GM03348 (cell line): ENCODE data around the gene ACVR2A.
A peak's percentile ranks its signal among the peaks of the same experiment; 100 is the strongest.

Source experiments
- DNase-seq: peaks from one replicate; pipeline ENCODE4 v3.0.0; 2012; ENCODE audit warnings: low spot score

ACVR2A gene

GRCh38 chr2:147844697-147845410 is at the start of gene ACVR2A:
Gene ACVR2A (plus strand): TSS chr2:147845029. CDS start chr2:147845153, 124 bp downstream.
- DNase-seq: peak; percentile 33

GRCh38 chr2:147800316-147800715 is 44.5 kb upstream of the ACVR2A start:
- no peak for DNase-seq

GRCh38 chr2:147806846-147807245 is 38.0 kb upstream of the ACVR2A start:
- DNase-seq: peak; percentile 8

- DNase-seq: no peak
These were observed 36.3 kb upstream of the ACVR2A start for GRCh38 chr2:147808520-147808919.

GRCh38 chr2:147810883-147811765 is 33.7 kb upstream of the ACVR2A start:
- DNase-seq: no peak

- DNase-seq: peak; percentile 6
These were observed 26.1 kb upstream of the ACVR2A start for GRCh38 chr2:147818741-147819140.

- DNase-seq: no peak
These were observed 20.2 kb upstream of the ACVR2A start for GRCh38 chr2:147824620-147825019.

- DNase-seq: no peak
These were observed 18.3 kb upstream of the ACVR2A start for GRCh38 chr2:147826278-147827087.

GRCh38 chr2:147827088-147827375 is 17.8 kb upstream of the ACVR2A start:
- no peak for DNase-seq

- peak; percentile 32 for DNase-seq
These were observed 15.7 kb upstream of the ACVR2A start for GRCh38 chr2:147829106-147829505.

- DNase-seq: no peak
These were observed 8.7 kb upstream of the ACVR2A start for GRCh38 chr2:147836099-147836498.

GRCh38 chr2:147843391-147843863 is 1.4 kb upstream of the ACVR2A start:
- DNase-seq: no peak

GRCh38 chr2:147843864-147844696 is 749 bp upstream of the ACVR2A start:
- peak; percentile 97 for DNase-seq

GRCh38 chr2:147845411-147845971 is 662 bp downstream of the ACVR2A start:
- DNase-seq: peak; percentile 19

GRCh38 chr2:147846412-147847081 is 1.7 kb downstream of the ACVR2A start:
- DNase-seq: peak; percentile 13

GRCh38 chr2:147847746-147848391 is 3.0 kb downstream of the ACVR2A start:
- DNase-seq: peak; percentile 4

- no peak for DNase-seq
These were observed 6.0 kb downstream of the ACVR2A start for GRCh38 chr2:147850838-147851237.

GRCh38 chr2:147851244-147851930 is 6.6 kb downstream of the ACVR2A start:
- DNase-seq: no peak

- DNase-seq: no peak
These were observed 9.8 kb downstream of the ACVR2A start for GRCh38 chr2:147854557-147855134.
